Motor neuron (in vitro differentiated cells): ENCODE results near the gene TUBA1B. TPM values are rescaled to one million over a fixed set of nuclear protein-coding genes. Genes with fewer than 3 reads are reported as not detected.

Experiments
- ATAC-seq, 8 experiments: fragments of 200-7000 bp; cut with Tn5 transposase; replicated peaks in 6 of 8; 2 replicates each; pipeline ENCODE4 v1.8.0; 2021; ENCODE audit warnings: mild to moderate bottlenecking in 8 of 8, moderate library complexity in 8 of 8
- H3K27ac ChIP-seq, 2 donors: fragments of 250-450 bp; sonication (Bioruptor Pico); 2 replicates each; pipeline ENCODE4 v1.9.0; 2021; ENCODE audit warnings: antibody characterized with exemption in 2 of 2, mild to moderate bottlenecking in 2 of 2, moderate library complexity in 1 of 2
- H3K4me1 ChIP-seq, 2 donors: fragments of 250-450 bp; sonication (Bioruptor Pico); replicated peaks in 1 of 2; 2 replicates each; pipeline ENCODE4 v1.6.1; 2021; ENCODE audit warnings: antibody characterized with exemption in 2 of 2, mild to moderate bottlenecking in 2 of 2, moderate library complexity in 1 of 2
- H3K4me3 ChIP-seq, 5 donors: fragments of 250-450 bp; sonication (Bioruptor Pico); 2 replicates each; pipeline ENCODE4 v1.9.0; 2021; ENCODE audit warnings: antibody characterized with exemption in 5 of 5, mild to moderate bottlenecking in 5 of 5, moderate library complexity in 4 of 5
- WGBS, 10 experiments: fragments of 450-650 bp; shearing (Covaris generic); methylation state at CpG; one replicate each; pipeline ENCODE4 v1.0.0; 2022; 5-methylcytosine and 5-hydroxymethylcytosine counted together
- in situ Hi-C, 9 experiments: fragments of 400-800 bp; cut with MboI; loops; one replicate each; pipeline ENCODE4 v1.15.0; 2021; ENCODE audit warnings: low sequenced_read_pairs in 9 of 9, low pct_unique_long_range_greater_than_20kb in 2 of 9; ENCODE audit not compliant: unreplicated experiment in 9 of 9
- total RNA-seq, 8 experiments: library from RNA; unstranded; fragments of 300-600 nt; gene quantifications; 2 replicates each; pipeline versions ENCODE4 v1.2.3 to v1.2.4, GENCODE V29; 2022

TUBA1B gene
- total RNA-seq, 8 experiments from 2014 or later, result 402 to 1,651 (median 697) TPM

DNA sequence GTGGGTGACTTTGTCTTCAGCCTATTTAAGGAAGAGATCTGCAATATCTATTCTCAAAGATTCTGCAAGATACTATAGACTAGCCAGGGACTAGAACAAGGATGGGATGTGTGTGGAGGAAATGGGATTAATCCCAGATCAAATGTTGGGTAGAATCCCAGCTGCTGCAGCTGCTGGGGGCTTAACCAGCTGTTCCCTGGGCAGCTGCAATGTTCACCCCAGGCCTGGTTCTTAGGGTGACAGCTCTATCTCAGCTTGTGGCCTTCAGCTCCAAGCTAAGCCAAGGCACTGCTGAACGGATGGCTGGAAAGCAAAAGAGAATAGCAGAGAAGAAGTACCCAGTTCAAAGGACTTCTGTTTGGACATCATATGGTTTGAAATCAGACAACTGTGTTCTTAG lies 51.4 kb downstream of the TUBA1B start:
- Histone ChIP-seq H3K4me1 (no peaks in the 10 kb centered on the region), H3K4me3 (no peak overlapping the region), H3K27ac (no peak overlapping the region)
- 33 to 50% (median 40%) methylated on average over 1 of the region's 1 CpG; no CpG with 5 or more reads in 7 of the 10 experiments for WGBS, 10 experiments
- no peak for ATAC-seq
- in situ Hi-C loops, result no loop called here

Other genes with a start within 250 kb of the TUBA1B start
- gene FKBP11, start 205.9 kb downstream of the TUBA1B start, total RNA-seq, result 10 to 100 TPM in 3 of 8 experiments, 1 to 10 TPM in 5; 6.0 to 64.3 (median 7.9) TPM
- 100 to 1,000 TPM in 2 of 8 experiments, 10 to 100 TPM in 6; 48.8 to 124 (median 74.2) TPM for gene ARF3, start 173.9 kb downstream of the TUBA1B start, total RNA-seq
- gene WNT10B, start 159.7 kb downstream of the TUBA1B start, total RNA-seq, result 1 to 10 TPM in 3 of 8 experiments, under 1 TPM in 5; 0.22 to 2.2 (median 0.71) TPM
- under 1 TPM in 2 of 8 experiments, not detected in 6; 0.21 to 0.71 TPM for gene WNT1, start 153.1 kb downstream of the TUBA1B start, total RNA-seq
- gene DDN, start 132.0 kb downstream of the TUBA1B start, total RNA-seq, result 1 to 10 TPM in 1 of 8 experiments, under 1 TPM in 7; 0.23 to 1.4 (median 0.57) TPM
- gene PRKAG1, start 112.6 kb downstream of the TUBA1B start, total RNA-seq, result 100 to 1,000 TPM in 1 of 8 experiments, 10 to 100 TPM in 7; 39.2 to 106 (median 55.3) TPM
- 10 to 100 TPM; 11.7 to 96.4 (median 19.6) TPM for gene KMT2D, start 70.6 kb downstream of the TUBA1B start, total RNA-seq
- gene RHEBL1, start 61.4 kb downstream of the TUBA1B start, total RNA-seq, result 1 to 10 TPM in 4 of 8 experiments, under 1 TPM in 3, not detected in 1; 0.45 to 4.1 (median 1.2) TPM
- gene DHH, start 36.6 kb downstream of the TUBA1B start, total RNA-seq, result under 1 TPM in 7 of 8 experiments, not detected in 1; 0.09 to 0.62 (median 0.13) TPM
- gene LMBR1L, start 20.5 kb downstream of the TUBA1B start, total RNA-seq, result 10 to 100 TPM; 27.6 to 85.8 (median 67.2) TPM
- 1,000 to 10,000 TPM in 5 of 8 experiments, 100 to 1,000 TPM in 3; 158 to 5,477 (median 3,358) TPM for gene TUBA1A, start 57.7 kb upstream of the TUBA1B start, total RNA-seq
- gene TUBA1C, start 133.7 kb upstream of the TUBA1B start, total RNA-seq, result 100 to 1,000 TPM in 6 of 8 experiments, 10 to 100 TPM in 2; 54.3 to 256 (median 152) TPM
- gene PRPH, start 163.8 kb upstream of the TUBA1B start, total RNA-seq, result 10 to 100 TPM in 2 of 8 experiments, 1 to 10 TPM in 4, under 1 TPM in 1, not detected in 1; 0.41 to 29.5 (median 5.4) TPM
- gene TROAP, start 191.9 kb upstream of the TUBA1B start, total RNA-seq, result 10 to 100 TPM in 3 of 8 experiments, 1 to 10 TPM in 3, under 1 TPM in 2; 0.61 to 43.1 (median 2.8) TPM
- gene C1QL4, start 205.8 kb upstream of the TUBA1B start, total RNA-seq, result 10 to 100 TPM in 2 of 8 experiments, 1 to 10 TPM in 4, under 1 TPM in 1, not detected in 1; 0.15 to 25.4 (median 7.5) TPM
- gene DNAJC22, start 215.5 kb upstream of the TUBA1B start, total RNA-seq, result 10 to 100 TPM in 1 of 8 experiments, 1 to 10 TPM in 6, under 1 TPM in 1; 0.92 to 11.8 (median 1.9) TPM
- gene SPATS2, start 236.1 kb upstream of the TUBA1B start, total RNA-seq, result 10 to 100 TPM; 14.9 to 39.9 (median 25.8) TPM